Jurkat, Clone E6-1 (cell line): ENCODE results near the gene PCMTD2.
A peak's percentile ranks its signal among the peaks of the same experiment; 100 is the strongest.

Experiments used
- DNase-seq: peaks from one replicate; pipeline ENCODE4 v3.0.0-alpha.2; 2011; ENCODE audit warnings: low read depth, low spot score
- H3K4me3 ChIP-seq: 2 replicates; pipeline ENCODE4 v1.5.1; 2011; ENCODE audit warnings: mild to moderate bottlenecking, low read length, control low read depth, moderate library complexity

PCMTD2 gene

DNA sequence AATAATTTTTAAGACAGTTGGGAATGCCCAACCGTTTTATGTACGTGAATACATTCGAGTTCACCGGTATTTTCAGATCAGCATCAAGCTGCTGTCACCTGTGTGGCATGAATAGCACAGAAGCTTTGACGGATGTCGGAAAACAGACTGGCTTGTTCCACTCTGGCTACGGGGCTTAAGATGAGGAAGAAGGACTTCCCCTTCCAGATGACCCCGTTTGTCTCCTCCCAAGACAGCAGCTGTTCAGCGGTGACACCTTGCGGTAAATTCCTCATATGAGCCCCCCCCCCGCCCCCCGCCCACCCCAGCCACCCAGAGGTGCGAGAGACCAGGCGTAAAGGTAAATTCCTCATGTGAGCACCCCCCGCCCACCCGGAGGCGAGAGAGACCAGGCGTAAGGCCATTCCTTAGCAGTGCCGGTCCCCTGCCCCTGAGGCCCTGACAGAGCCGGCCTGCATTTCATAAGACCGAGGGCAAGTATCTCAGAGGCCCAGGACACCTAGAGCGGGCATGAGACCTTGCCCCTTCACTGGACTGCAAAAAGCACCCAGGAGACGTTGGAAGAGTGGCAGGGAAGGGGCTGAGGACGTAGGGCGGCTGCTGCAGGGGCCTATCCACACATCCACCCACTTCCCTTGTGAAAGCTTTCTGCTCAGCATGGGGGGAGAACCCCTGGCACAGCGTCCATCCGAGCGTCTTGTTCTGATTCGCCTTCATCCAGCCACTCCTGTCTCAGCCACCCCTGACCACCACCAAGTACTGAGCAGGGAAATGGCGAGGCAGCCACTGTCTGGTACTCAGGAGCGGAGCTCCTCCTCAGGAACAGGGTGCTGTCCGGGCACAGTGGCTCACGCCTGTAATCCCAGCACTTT is 7.3 kb upstream of the PCMTD2 start:
- no peak overlapping the region for H3K4me3 ChIP-seq
- DNase-seq, result no peak

DNA sequence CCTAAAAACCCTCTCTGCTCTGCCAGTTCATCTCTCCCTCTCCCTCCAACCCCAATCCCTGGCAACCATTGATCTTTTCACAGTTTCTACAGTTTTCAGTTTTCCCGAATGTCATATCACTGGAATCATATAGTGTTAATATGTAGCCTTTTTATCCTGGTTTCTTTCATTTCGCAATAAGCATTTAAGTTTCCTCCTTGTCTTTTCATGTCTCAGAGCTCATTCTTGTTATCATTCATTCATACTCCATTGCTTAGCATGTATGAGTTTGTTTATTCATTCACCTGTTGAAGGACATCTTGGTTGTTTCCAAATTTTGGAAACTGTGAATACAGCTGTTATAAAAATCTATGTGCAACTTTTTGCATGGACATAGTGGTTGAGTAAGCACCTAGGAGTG is 5.5 kb upstream of the PCMTD2 start:
- H3K4me3 ChIP-seq, result no peak overlapping the region
- no peak for DNase-seq

DNA sequence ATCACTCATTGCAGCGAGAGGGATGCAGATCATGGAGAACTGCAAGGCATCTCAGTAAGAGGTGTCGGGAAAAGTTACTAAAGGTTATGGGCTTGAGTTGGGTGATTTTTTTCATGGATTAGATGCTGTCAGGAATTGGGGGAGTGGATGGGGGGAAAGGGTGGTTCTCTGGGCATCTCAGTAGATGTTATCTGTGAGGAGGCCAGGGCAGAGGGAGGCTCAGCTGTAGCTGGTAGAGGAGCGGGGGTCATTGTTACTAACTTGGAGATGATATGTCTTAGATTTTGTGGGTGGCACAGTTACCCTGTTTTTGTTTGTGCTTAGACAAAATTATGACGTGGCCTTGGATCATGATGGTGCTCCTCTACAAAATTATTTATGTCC is 2.6 kb upstream of the PCMTD2 start:
- no peak overlapping the region for H3K4me3 ChIP-seq
- DNase-seq, result no peak

DNA sequence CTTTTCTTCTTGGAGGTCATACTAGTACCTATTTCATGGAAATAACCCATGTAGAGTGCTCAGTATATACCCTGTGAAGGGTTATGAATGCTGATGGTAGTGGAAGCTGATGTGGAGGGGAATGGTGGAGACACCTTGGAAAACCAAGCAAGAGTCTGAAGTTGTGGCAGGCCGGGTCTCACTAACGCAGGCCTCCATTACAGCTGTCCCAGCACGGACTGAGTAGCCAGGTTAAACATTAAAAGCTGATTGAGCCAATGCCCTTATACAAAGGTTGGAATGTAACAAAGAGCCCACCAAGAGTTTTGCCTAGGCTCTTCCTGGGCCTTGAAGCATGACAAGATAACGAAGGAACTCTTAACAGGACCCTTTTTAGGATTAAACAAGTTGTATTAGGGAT is 2.1 kb upstream of the PCMTD2 start:
- no peak overlapping the region for H3K4me3 ChIP-seq
- DNase-seq, result no peak

DNA sequence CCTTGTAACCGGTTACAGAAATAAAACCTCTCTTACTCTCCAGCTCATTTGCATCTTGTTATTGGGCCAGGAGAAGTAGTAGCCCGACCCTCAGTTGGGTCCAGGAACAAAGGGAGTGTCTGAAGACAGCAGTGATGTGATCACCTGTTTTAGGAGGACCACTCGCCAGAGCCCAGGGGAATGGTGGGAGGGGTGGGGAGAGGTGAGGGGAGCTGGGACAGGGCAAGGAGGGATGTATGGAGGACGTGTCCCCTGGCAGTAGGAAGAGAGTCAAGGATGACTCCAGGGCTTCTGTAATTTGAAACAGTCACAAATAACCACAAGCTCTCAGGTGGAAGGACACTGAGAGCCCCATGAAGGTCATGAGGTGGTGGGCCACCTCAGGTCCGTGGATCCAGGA is 1.4 kb upstream of the PCMTD2 start:
- H3K4me3 ChIP-seq, result no peak overlapping the region
- DNase-seq, result no peak

DNA sequence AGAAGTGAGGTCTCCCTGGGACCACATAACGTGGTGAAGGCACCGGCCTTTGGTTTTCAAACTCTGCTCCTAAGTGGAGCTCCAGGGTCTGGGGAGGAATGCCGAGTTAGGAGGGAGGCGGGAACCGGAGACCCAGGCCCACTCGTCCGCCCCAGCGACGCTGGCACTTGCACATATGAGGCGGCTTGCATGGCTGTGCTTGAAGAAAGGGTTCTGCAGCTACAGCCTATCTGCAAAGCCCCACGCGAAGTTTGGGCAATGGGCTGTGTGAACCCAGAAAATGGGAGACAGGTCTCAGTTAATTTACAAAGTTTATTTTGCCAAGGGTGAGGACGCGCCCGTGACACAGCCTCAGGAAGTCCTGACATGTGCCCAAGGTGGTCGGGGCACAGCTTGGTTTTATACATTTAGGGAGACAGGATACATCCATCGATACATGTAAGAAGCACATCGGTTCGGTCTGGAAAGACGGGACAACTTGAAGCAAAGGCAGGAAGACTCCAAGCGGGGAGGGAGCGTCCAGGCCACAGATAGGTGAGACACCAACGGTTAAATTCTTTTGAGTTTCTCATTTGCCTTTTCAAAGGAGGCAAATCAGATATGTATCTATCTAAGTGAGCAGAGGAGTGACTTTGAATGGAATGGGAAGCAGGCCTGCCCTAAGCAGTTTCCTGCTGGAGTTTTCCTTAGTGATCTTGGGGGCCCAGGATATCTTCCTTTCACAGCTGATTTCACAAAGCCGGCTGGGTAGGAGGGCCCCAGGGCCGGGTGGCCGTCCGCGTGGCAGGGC is 782 bp upstream of the PCMTD2 start:
- peak overlapping the region; percentile 61 for H3K4me3 ChIP-seq
- DNase-seq, result no peak

DNA sequence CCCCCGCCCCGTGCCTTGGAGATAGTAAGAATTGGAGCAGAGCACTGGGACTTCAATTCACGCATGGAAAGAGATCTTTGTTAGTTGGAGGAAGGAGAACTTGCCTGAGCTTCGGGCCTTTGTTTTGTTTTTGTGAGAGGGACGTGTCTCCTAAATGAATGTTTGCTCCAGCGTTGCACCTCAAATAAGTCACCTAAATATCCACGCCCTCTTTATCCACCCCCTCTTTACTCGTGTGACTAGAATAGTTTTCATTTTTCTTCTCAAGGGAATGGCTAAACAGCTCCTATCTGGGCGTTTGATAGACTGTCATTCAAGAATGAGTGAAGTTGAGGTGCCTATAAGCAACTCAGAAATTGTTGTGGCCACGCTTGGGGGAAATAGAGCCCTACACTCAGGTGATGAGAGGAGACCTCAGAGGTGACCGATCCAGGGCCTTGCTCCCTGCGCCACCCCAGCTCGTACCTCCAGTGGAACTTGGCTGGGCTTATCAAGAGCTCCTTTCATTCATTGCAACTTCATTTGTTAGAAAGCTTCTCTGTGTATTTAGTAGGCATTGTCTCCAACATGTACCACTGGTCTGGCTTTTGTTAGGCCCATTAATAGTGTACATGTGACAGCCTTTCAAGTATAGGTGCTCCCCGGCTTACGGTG is 861 bp downstream of the PCMTD2 start:
- DNase-seq, result no peak

DNA sequence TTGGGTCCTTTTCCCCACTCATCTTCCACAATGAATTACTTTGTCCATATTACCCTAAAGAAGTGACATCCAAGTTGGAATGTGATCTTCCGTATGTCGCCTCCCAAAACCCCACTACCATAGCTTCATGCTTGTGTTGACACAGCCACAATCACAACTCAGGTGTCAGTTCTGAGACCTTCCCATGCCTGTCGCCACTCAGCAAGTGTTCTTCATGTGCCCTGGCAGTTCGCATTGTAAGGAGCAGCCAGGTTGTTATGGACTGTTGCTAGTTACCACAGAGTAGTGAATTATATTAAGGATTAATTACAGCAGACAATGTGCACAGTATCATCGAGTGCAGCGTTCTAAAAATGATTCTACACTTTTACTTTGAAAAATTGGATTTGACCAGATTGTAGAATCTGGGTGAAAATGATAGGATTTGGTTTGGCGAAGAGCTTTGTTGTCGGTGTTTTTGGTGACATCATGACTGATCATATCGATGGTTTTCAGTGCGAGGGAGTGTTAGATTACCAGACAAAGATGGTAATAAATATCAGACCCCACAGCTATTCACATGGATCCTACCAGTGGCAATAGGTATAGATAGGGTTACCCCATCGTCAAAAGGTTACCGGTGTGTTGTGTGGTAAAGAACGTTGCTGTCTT is 1.7 kb downstream of the PCMTD2 start:
- no peak for DNase-seq
- H3K4me3 ChIP-seq, result no peak overlapping the region

More for the DNA sequence above, 861 bp downstream of the PCMTD2 start:
- peak overlapping the region; percentile 85 for H3K4me3 ChIP-seq

DNA sequence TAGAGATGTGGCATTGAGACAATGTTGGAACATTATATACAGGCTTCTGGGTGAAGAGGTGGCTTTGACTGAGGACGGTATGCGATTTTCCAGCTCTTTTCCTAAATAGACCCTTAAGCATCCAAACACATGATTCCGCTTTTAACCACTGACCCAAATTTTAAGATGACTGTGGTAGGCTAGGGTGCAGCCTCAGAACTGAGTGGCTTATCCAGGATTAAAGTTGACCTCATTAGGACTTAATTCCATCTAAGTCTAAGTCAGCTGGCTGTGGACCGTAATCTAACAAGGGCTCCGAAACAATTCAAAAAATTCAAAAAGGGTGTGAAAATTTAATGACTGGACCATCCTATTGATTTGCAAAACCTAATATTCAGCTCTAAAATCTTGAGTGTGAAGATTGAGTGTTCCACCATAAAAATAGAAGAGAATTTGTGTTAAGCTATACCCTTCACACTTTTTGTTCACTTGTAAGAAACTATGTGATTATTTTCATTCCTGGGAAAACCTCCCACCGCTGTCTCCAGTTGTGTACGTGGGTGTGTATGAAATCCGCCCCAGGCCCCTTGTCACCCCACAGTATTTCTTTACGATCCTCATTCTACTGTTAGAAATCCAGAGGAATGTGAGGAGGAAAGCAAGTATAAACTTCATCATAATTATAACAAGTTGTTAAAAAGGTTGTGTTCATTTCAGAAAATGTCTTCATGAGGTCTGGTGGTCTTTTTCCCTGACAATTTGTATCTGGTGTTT is 2.7 kb downstream of the PCMTD2 start:
- no peak overlapping the region for H3K4me3 ChIP-seq
- no peak for DNase-seq

DNA sequence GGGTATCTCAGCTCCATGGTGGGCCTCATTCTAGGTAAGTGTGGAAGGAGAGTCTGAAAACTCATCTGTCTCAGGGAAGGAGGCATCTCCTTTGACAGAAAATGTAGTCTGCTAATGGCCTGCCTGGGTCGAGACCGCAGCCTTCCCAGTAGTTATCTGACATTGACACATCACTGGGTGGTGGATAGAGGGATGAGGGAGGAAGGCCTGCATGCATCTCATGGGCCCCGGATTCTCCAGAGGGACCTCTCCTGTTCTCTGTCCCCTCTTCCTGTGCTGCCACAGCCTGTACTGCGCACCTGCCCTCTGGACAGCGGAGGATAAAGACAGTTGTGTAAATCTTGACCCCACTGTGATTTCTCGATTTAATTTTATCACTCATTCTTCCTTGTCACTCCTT is 4.7 kb downstream of the PCMTD2 start:
- DNase-seq, result no peak
- no peak overlapping the region for H3K4me3 ChIP-seq

DNA sequence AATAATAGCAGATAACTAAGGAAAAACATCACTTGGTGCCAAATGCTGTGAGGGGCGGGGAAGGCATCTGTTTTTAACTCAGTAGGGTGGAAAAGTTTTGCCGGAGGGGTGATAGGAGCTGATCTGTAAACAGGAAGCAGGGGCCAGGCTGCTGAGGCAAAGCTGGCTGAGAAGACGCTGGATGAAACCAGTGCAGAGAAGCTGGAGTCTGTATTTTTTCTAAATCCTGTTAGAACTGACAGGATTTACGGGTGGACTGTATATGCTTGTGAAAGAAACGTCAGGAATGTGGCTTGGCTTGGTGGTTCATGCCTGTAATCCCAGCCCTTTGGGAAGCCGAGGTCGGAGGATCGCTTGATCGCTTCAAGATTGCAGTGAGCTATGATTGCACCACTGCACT is 5.6 kb downstream of the PCMTD2 start:
- no peak overlapping the region for H3K4me3 ChIP-seq
- no peak for DNase-seq

DNA sequence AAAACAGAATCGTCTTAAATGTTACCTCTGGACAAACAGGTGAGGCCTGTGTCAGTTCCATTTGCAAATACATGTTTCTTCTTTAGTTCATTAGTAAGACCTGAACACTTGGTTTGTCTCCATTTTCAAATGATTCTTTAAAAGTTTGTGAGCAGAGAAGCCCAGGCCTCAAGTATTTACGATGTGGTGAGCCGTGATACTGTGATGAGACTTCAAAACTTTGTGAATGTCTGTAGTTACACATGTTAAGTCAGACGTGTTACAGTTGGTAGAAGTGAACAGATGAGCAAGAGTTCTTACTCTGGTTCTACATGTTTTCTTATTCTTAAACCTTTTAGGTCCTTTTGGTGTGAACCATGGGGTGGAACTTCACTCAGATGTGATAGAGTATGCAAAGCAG is 8.5 kb downstream of the PCMTD2 start:
- DNase-seq, result no peak
- H3K4me3 ChIP-seq, result no peak overlapping the region

DNA sequence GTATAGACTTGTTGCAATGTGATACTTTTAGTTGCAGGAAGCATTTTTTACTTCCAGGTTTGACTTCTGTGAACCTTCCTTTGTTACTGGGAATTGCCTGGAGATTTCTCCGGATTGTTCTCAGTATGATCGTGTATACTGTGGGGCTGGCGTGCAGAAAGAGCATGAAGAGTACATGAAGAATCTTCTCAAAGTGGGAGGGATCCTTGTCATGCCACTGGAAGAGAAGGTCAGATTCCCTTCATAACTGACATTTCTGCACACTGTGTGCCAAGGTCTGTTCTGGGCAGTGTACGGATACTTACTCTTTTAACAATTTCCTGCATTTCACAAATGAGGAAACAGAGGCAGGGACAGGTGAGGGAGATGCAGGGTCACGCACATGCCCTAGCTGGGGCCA is 9.7 kb downstream of the PCMTD2 start:
- no peak overlapping the region for H3K4me3 ChIP-seq
- DNase-seq, result no peak

DNA sequence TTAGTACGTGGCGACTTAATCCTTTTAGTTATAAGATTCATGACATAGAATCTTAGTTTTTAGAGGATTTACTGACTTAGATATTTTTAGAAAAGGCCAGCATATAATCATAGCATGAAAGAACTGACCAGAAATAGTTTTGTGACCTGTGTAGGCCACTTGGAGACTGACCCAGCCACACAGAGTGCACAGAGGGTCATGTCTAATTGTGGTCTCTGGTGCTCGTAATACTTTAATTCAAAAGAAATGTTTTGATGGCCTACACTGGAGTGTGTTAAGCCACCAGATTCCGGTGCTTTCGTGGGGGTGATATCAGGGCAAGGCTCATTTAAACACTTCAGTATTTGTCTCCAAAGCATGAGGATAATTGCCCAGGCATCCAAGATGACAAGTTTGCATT is 11.4 kb downstream of the PCMTD2 start:
- DNase-seq, result no peak
- H3K4me3 ChIP-seq, result no peak overlapping the region

DNA sequence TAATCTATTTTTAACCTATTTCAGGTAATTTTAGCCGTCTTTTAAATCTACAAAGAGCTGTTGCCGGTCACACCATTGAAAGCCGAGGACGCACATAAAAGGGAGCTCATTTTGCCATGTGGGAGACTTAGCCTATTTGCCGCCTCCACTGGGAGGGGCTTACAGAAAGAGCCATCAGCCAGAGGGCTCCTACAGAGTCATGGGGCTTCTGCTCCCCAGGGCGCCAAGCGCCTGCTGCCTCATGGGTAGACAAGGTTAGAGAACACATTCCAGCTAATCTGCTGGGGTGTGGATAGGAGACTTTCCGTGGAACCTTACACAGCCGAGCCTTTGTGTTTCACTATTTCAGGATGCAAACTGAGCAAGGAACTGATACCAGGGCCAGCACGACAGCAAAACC is 12.6 kb downstream of the PCMTD2 start:
- H3K4me3 ChIP-seq, result no peak overlapping the region
- DNase-seq, result no peak

DNA sequence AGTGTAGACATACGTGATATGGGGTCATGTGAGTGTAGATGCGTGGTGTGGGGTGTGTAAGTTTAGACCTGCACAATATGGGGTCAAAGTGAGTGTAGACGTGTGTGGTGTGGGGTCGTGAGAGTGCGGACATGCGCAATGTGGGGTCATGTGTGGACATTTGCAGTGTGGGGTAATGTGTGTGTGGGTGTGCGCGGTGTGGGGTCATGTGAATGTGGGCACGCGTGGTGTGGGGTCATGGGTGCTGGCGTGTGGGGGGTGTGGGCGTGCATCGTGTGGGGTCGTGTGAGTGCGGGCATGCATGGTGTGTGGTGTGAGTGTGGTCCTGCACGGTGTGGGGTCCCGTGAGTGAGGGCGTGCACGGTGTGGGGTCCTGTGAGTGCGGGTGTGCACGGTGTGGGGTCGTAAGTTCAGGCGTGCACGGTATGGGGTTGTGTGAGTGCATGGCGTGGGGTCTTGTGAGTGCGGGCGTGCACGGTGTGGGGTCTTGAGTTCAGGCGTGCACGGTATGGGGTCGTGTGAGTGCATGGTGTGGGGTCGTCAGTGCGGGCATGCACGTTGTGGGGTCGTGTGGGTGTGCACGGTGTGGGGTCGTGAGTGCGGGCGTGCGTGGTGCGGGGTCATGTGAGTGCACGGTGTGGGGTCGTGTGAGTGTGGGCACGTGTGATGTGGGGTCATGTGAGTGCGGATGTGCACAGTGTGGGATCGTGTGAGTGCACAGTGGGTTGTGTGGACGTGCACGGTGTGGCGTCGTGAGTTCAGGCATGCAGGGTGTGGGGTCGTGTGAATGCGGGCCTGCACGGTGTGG is 14.3 kb downstream of the PCMTD2 start:
- H3K4me3 ChIP-seq, result no peak overlapping the region
- no peak for DNase-seq

DNA sequence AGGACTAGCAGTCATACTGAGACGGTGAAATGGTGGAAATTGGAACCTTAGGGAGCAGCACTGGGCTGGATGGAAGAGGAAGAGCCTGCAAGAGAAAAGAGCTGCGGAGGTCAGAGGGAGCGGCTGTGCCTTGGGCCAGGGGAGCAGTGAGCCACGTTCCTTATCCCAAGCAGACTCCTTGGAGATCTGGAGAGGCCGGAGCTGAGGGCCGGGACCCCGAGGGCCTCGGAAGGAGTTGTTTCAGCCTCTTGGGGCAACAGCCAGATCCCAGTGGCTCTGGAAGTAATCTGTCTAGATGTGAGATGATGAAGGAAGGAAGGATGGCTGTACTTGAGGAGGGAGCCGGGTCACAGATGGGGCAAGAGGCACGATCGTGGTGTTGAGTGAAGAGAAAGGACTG is 16.1 kb downstream of the PCMTD2 start:
- DNase-seq, result no peak
- H3K4me3 ChIP-seq, result no peak overlapping the region

DNA sequence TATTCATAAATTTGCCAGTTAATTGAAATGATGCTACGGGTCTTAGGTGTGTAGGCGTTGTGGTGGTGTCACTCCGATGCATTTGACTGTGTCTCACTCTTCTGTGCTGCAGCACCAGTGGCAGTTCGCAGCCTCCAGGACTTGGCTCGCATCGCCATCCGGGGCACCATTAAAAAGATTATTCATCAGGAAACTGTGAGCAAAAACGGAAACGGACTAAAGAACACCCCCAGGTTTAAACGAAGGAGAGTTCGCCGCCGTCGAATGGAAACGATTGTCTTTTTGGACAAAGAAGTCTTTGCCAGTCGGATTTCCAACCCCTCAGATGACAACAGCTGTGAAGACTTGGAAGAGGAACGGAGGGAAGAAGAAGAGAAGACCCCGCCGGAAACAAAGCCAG is 17.6 kb downstream of the PCMTD2 start:
- DNase-seq, result no peak
- H3K4me3 ChIP-seq, result no peak overlapping the region
